HepG2 (cell line): ENCODE measurements around the gene SETD3. TPM values are rescaled to one million over a fixed set of nuclear protein-coding genes. Genes with fewer than 3 reads are reported as not detected.
A peak's percentile ranks its signal among the peaks of the same experiment; 100 is the strongest.

Experiments
- ATAC-seq: fragments of 200-7000 bp; cut with Tn5 transposase; 3 replicates; pipeline ENCODE4 v1.9.1; 2020; ENCODE audit warnings: mild to moderate bottlenecking, moderate library complexity
- BruUV-seq: library from RNA; stranded (reverse); fragments of 400-500 nt; replicated peaks from 2 replicates; lab custom pipeline; 2021; lab: Mats Ljungman, UMichigan
- CTCF ChIA-PET: fragments of 300-600 bp; formaldehyde crosslinking; extraction: SDS; loops from one replicate; lab custom pipeline; 2021; ENCODE audit warnings: low total read pairs, inconsistent platforms, low intra/inter-chr PET ratio; lab: Yijun Ruan, JAX
- POLR2A ChIA-PET: fragments of 350-600 bp; sonication (Branson Sonifier 250); formaldehyde crosslinking; loops from one replicate; lab custom pipeline; 2020; ENCODE audit warnings: antibody characterized with exemption, inconsistent platforms; lab: Yijun Ruan, JAX
- DNase-seq: peaks from one replicate; pipeline ENCODE4 v3.0.0-alpha.2; 2015; ENCODE audit warnings: low spot score
- FAIRE-seq: peaks from 3 replicates; lab custom pipeline; 2011; peaks lifted over from hg19 to GRCh38; lab: Jason Lieb, UNC
- H2AFZ ChIP-seq: one replicate; pipeline ENCODE4 v1.6.1; 2011; ENCODE audit warnings: low read length, inconsistent platforms
- H3K27ac ChIP-seq: fragments of 300-600 bp; 3 replicates; pipeline ENCODE4 v1.8.0; 2011; ENCODE audit warnings: mixed run types, mild to moderate bottlenecking, mixed read lengths, low read length, inconsistent platforms; ENCODE audit not compliant: insufficient read depth; ENCODE audit errors: extremely low read length
- H3K27me3 ChIP-seq, 2 experiments: fragments of 200-600 bp in 1 of 2; 2 replicates in 1 of 2; 3 replicates in 1 of 2; pipeline versions ENCODE4 v1.6.0 to v1.8.0; 2011; ENCODE audit warnings: low read length in 2 of 2, mild to moderate bottlenecking in 2 of 2, moderate library complexity in 2 of 2, inconsistent platforms in 1 of 2; ENCODE audit not compliant: insufficient read depth in 2 of 2, control insufficient read depth in 1 of 2
- H3K36me3 ChIP-seq, 2 experiments: fragments of 200-600 bp in 1 of 2; replicated peaks in 1 of 2; 2 replicates in 1 of 2; 3 replicates in 1 of 2; pipeline versions ENCODE4 v1.5.1 to v1.8.0; 2011; ENCODE audit warnings: low read length in 2 of 2, inconsistent platforms in 1 of 2; ENCODE audit not compliant: insufficient read depth in 2 of 2, control insufficient read depth in 1 of 2
- H3K4me1 ChIP-seq: 2 replicates; pipeline ENCODE4 v1.5.1; 2012; ENCODE audit warnings: low read length, inconsistent platforms; ENCODE audit not compliant: insufficient read depth
- H3K4me2 ChIP-seq: 2 replicates; pipeline ENCODE4 v1.6.0; 2011; ENCODE audit warnings: low read depth, low read length, inconsistent platforms
- H3K4me3 ChIP-seq, 3 experiments: fragments of 200-600 bp in 1 of 3; sonication (generic), shearing (Covaris generic) in 1 of 3; replicated peaks in 1 of 3; 2 replicates each; pipeline ENCODE4 v1.5.1; 2011 to 2016; ENCODE audit warnings: low read length in 3 of 3, inconsistent platforms in 2 of 3, low read depth in 2 of 3, mild to moderate bottlenecking in 2 of 3, control low read depth in 1 of 3, mixed read lengths in 1 of 3; ENCODE audit not compliant: insufficient read depth in 1 of 3
- H3K79me2 ChIP-seq: one replicate; pipeline ENCODE4 v1.6.1; 2011; ENCODE audit warnings: low read length, inconsistent platforms; ENCODE audit not compliant: insufficient read depth
- H3K9ac ChIP-seq: 2 replicates; pipeline ENCODE4 v1.6.0; 2011; ENCODE audit warnings: mild to moderate bottlenecking, low read depth, low read length, inconsistent platforms; ENCODE audit not compliant: insufficient read depth
- H3K9me3 ChIP-seq: 2 replicates; pipeline ENCODE4 v1.5.1; 2012; ENCODE audit warnings: mild to moderate bottlenecking, low read length
- H4K20me1 ChIP-seq: 2 replicates; pipeline ENCODE4 v1.6.0; 2011; ENCODE audit warnings: inconsistent platforms, mild to moderate bottlenecking, low read length, moderate library complexity; ENCODE audit not compliant: insufficient read depth
- BCL6 ChIP-seq: IDR thresholded peaks from 2 replicates; pipeline ENCODE4 v1.6.1; 2016; ENCODE audit warnings: missing genetic modification reagents, missing compliant biosample characterization
- MAFK ChIP-seq, 2 experiments: IDR thresholded peaks in 1 of 2; conservative IDR thresholded peaks in 1 of 2; 2 replicates each; pipeline ENCODE4 v1.6.1; 2011; ENCODE audit warnings: improper control_type of control experiment in 2 of 2, low read length in 2 of 2
- RFXANK ChIP-seq: IDR thresholded peaks from 2 replicates; pipeline ENCODE4 v1.6.1; 2016
- RNF219 ChIP-seq: sonication (generic); formaldehyde crosslinking; IDR thresholded peaks from 2 replicates; pipeline ENCODE4 v1.5.0; 2020; ENCODE audit warnings: mild to moderate bottlenecking, missing genetic modification reagents
- ZNF18 ChIP-seq: sonication (generic); formaldehyde crosslinking; IDR thresholded peaks from 2 replicates; pipeline ENCODE4 v1.8.0; 2022; ENCODE audit warnings: mild to moderate bottlenecking, missing genetic modification reagents; ENCODE audit not compliant: insufficient replicate concordance
- ZNF3 ChIP-seq: IDR thresholded peaks from 2 replicates; pipeline ENCODE4 v1.7.0; 2017; ENCODE audit warnings: inconsistent platforms
- ZNF430 ChIP-seq: sonication (generic); formaldehyde crosslinking; IDR thresholded peaks from 2 replicates; pipeline ENCODE4 v1.9.0; 2021; ENCODE audit warnings: mild to moderate bottlenecking, missing genetic modification reagents
- WGBS: methylation state at CpG from one replicate; pipeline ENCODE4 v1.1.6; 2017; ENCODE audit warnings: low lambda C conversion rate; 5-methylcytosine and 5-hydroxymethylcytosine counted together
- in situ Hi-C: cut with HindIII; loops from 2 replicates; pipeline ENCODE4 v1.10.0; 2017; ENCODE audit warnings: low pct_unique_long_range_greater_than_20kb; ENCODE audit not compliant: extremely low pct_ligation_motif_present
- intact Hi-C: fragments of 100-400 bp; cut with micrococcal nuclease; formaldehyde crosslinking; loops from one replicate; pipeline ENCODE4 v1.10.0; 2022; ENCODE audit not compliant: unreplicated experiment
- polyA plus RNA-seq, 8 experiments: library from polyadenylated mRNA; depleted of rRNA in 3 of 8; stranded (reverse) in 7 of 8; unstranded in 1 of 8; fragments of >200 nt; fragmentation: Illumina TruSeq in 4 of 8; extraction: Trizol in 4 of 8; gene quantifications; 2 replicates each; pipeline versions ENCODE4 v1.2.1 to v1.2.3, GENCODE V29; 2011 to 2016; ENCODE audit warnings: low read depth in 4 of 8, missing spikeins in 1 of 8, mixed read lengths in 1 of 8; ENCODE audit not compliant: insufficient read depth in 1 of 8
- total RNA-seq, 5 experiments: library from RNA; depleted of rRNA; stranded (reverse); fragments of >200 nt; fragmentation: Illumina TruSeq; extraction: Trizol; gene quantifications; 2 replicates each; pipeline ENCODE4 v1.2.3, GENCODE V29; 2016; ENCODE audit warnings: low read depth in 1 of 5

SETD3 gene
- total and polyA plus RNA-seq, 2 of the 13 experiments (the other 11 are each of a cell fraction or from before 2014, with no cell fraction given) = 30.3 to 67.1 TPM

- intact Hi-C loops = loop anchor here (5.0 kb wide), 1 partner anchor 59 kb away; no protein-coding TSS in a partner anchor
- H3K9me3 ChIP-seq = no peaks in the 10 kb centered on the region
- in situ Hi-C loops = no loop called here
- H3K27me3 ChIP-seq = peaks cover 6 to 28% of the 10 kb centered on the region in 2 experiments; a peak in 4 of 5 replicates
- no peak overlapping the region for H2AFZ ChIP-seq
- H3K79me2 ChIP-seq = no peaks in the 10 kb centered on the region
- no peak overlapping the region for H3K9ac ChIP-seq
- DNase-seq (no peak), ATAC-seq (peak; percentile 15), FAIRE-seq (no peak)
- 44% methylated on average over 16 of the region's 18 CpGs for WGBS
- ChIA-PET CTCF (no interaction called here), POLR2A (no interaction called here)
- H4K20me1 ChIP-seq = no peaks in the 10 kb centered on the region
- TF ChIP-seq ZNF3 (CRISPR knock-in tag) (no peak), ZNF18 (no peak), BCL6 (CRISPR knock-in tag) (no peak), ZNF430 (CRISPR knock-in tag) (no peak), RFXANK (no peak), MAFK (conservative IDR thresholded peaks at IDR 0.05 in 1 of 2, IDR thresholded peaks at IDR 0.05 in 1 of 2; ENCODE audit: low read length in 2 of 2) (no peak), RNF219 (CRISPR knock-in tag) (no peak)
- no TSS peak for BruUV-seq
- H3K27ac ChIP-seq = no peak overlapping the region
- peaks cover 43% of the 10 kb centered on the region for H3K4me1 ChIP-seq
- no peak overlapping the region for H3K4me3 ChIP-seq
- H3K4me2 ChIP-seq = no peak overlapping the region
- no peaks in the 10 kb centered on the region for H3K36me3 ChIP-seq
Measured at GRCh38 chr14:99380991-99381687, 99.5 kb downstream of the SETD3 start.
